HEK293 (cell line): Measurements from ENCODE around the gene OR2D3.

Experiments
- CTCF ChIA-PET: fragments of 350-600 bp; formaldehyde crosslinking; extraction: SDS; loops from one replicate; lab custom pipeline; 2021; ENCODE audit warnings: antibody characterized with exemption; lab: Yijun Ruan, JAX
- POLR2A ChIA-PET: fragments of 300-600 bp; formaldehyde crosslinking; extraction: SDS; loops from one replicate; lab custom pipeline; 2020; ENCODE audit warnings: antibody characterized with exemption, inconsistent platforms; lab: Yijun Ruan, JAX
- H3K27ac ChIP-seq: fragments of 200-500 bp; sonication (Bioruptor generic); 2 replicates; pipeline ENCODE4 v1.5.1; 2014; ENCODE audit warnings: low read depth, low read length, control low read depth, inconsistent platforms; ENCODE audit errors: extremely low read depth
- H3K36me3 ChIP-seq, 2 experiments: fragments of 200-500 bp in 1 of 2; sonication (Bioruptor generic) in 1 of 2; 1 replicate in 1 of 2; 2 replicates in 1 of 2; pipeline ENCODE4 v1.5.1; 2014 to 2017; ENCODE audit warnings: inconsistent platforms in 2 of 2, low read length in 2 of 2; ENCODE audit not compliant: control insufficient read depth in 2 of 2, insufficient read depth in 1 of 2
- H3K4me1 ChIP-seq: fragments of 200-500 bp; sonication (Bioruptor generic); 2 replicates; pipeline ENCODE4 v1.5.1; 2014; ENCODE audit warnings: mild to moderate bottlenecking, low read length, inconsistent platforms; ENCODE audit not compliant: control insufficient read depth, insufficient read depth
- H3K4me3 ChIP-seq: 2 replicates; pipeline ENCODE4 v1.5.1; 2011; ENCODE audit warnings: low read depth, mild to moderate bottlenecking, control low read depth, low read length, moderate library complexity
- H3K9me3 ChIP-seq: fragments of 200-500 bp; sonication (Bioruptor generic); 2 replicates; pipeline ENCODE4 v1.5.1; 2014; ENCODE audit warnings: low read depth, low read length, inconsistent platforms; ENCODE audit not compliant: control insufficient read depth, insufficient read depth
- KLF1 ChIP-seq: fragments of 450-650 bp; formaldehyde crosslinking; IDR thresholded peaks from 2 replicates; pipeline ENCODE4 v1.5.1; 2016; ENCODE audit warnings: missing biosample characterization, missing genetic modification characterization
- PRDM10 ChIP-seq: fragments of 450-650 bp; formaldehyde crosslinking; IDR thresholded peaks from 2 replicates; pipeline ENCODE4 v1.5.1; 2016; ENCODE audit warnings: missing biosample characterization, missing genetic modification characterization
- ZNF175 ChIP-seq: fragments of 450-650 bp; formaldehyde crosslinking; IDR thresholded peaks from 2 replicates; pipeline ENCODE4 v1.5.1; 2016; ENCODE audit warnings: missing biosample characterization, missing genetic modification characterization
- ZNF18 ChIP-seq: fragments of 450-650 bp; formaldehyde crosslinking; IDR thresholded peaks from 2 replicates; pipeline ENCODE4 v1.5.1; 2016; ENCODE audit warnings: missing biosample characterization, missing genetic modification characterization
- ZNF26 ChIP-seq: fragments of 450-650 bp; formaldehyde crosslinking; IDR thresholded peaks from 2 replicates; pipeline ENCODE4 v1.5.1; 2016; ENCODE audit warnings: missing biosample characterization, missing genetic modification characterization
- ZNF513 ChIP-seq: fragments of 450-650 bp; IDR thresholded peaks from 2 replicates; pipeline ENCODE4 v1.5.1; 2018; ENCODE audit warnings: missing biosample characterization, missing genetic modification characterization
- ZNF707 ChIP-seq: fragments of 450-650 bp; formaldehyde crosslinking; IDR thresholded peaks from 2 replicates; pipeline ENCODE4 v1.5.1; 2016; ENCODE audit warnings: missing biosample characterization, missing genetic modification characterization
- ZNF830 ChIP-seq: fragments of 450-650 bp; IDR thresholded peaks from 2 replicates; pipeline ENCODE4 v1.5.0; 2018; ENCODE audit warnings: missing biosample characterization, missing genetic modification characterization, low read depth, mild to moderate bottlenecking, moderate library complexity

Gene OR2D3

GRCh38 chr11:6876325-6876724, 44.5 kb upstream of the OR2D3 start, which contains the start of gene OR10A4:
Gene OR10A4 (plus strand): TSS chr11:6876625. CDS start chr11:6876648, 23 bp downstream.
- POLR2A ChIA-PET: no interaction called here
- H3K4me3 ChIP-seq: no peak within 1 kb of the TSS
- H3K4me1 ChIP-seq: no peaks in the 10 kb centered on the region

GRCh38 chr11:6876914-6877313, 43.9 kb upstream of the OR2D3 start:
- ChIA-PET POLR2A (no interaction called here), CTCF (no interaction called here)
- H3K4me1 ChIP-seq: no peaks in the 10 kb centered on the region

More at GRCh38 chr11:6876325-6876724, 44.5 kb upstream of the OR2D3 start, which contains the start of gene OR10A4:
- Histone ChIP-seq H3K27ac (no peak within 1 kb of the TSS), H3K36me3 (no peaks in the 10 kb centered on the region), H3K9me3 (no peaks in the 10 kb centered on the region)
- CTCF ChIA-PET: interaction anchor here (1.5 kb wide), 1 partner anchor 64 kb away, joined by 4 read pairs; no protein-coding TSS in a partner anchor
- no peak for TF ChIP-seq ZNF830 (tag by site-specific recombination)
- no peak for TF ChIP-seq ZNF175 (tag by site-specific recombination)

More at GRCh38 chr11:6876914-6877313, 43.9 kb upstream of the OR2D3 start:
- H3K27ac ChIP-seq: no peak overlapping the region
- no peaks in the 10 kb centered on the region for H3K36me3 ChIP-seq
- H3K4me3 ChIP-seq: no peak overlapping the region
- no peaks in the 10 kb centered on the region for H3K9me3 ChIP-seq
- no peak for TF ChIP-seq PRDM10 (tag by site-specific recombination)
- TF ChIP-seq ZNF707 (tag by site-specific recombination): no peak
- no peak for TF ChIP-seq ZNF513
- no peak for TF ChIP-seq ZNF18 (tag by site-specific recombination)
- no peak for TF ChIP-seq ZNF26
- no peak for TF ChIP-seq KLF1 (tag by site-specific recombination)
